ENCODE data around the gene SPAG4.

GRCh38 chr20:35660122-35660937 is 44.7 kb downstream of the SPAG4 start:
- TF ChIP-seq, protein P1, sequence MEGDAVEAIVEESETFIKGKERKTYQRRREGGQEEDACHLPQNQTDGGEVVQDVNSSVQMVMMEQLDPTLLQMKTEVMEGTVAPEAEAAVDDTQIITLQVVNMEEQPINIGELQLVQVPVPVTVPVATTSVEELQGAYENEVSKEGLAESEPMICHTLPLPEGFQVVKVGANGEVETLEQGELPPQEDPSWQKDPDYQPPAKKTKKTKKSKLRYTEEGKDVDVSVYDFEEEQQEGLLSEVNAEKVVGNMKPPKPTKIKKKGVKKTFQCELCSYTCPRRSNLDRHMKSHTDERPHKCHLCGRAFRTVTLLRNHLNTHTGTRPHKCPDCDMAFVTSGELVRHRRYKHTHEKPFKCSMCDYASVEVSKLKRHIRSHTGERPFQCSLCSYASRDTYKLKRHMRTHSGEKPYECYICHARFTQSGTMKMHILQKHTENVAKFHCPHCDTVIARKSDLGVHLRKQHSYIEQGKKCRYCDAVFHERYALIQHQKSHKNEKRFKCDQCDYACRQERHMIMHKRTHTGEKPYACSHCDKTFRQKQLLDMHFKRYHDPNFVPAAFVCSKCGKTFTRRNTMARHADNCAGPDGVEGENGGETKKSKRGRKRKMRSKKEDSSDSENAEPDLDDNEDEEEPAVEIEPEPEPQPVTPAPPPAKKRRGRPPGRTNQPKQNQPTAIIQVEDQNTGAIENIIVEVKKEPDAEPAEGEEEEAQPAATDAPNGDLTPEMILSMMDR (optimal IDR thresholded peaks at IDR 0.05 in 1 of 3, IDR thresholded peaks at IDR 0.05 in 1 of 3, conservative IDR thresholded peaks at IDR 0.05 in 1 of 3; ENCODE audit: extremely low read depth in 1 of 3, insufficient read depth in 2 of 3, low read length in 3 of 3): no peak
- no peak for TF ChIP-seq EZH2 (IDR thresholded peaks at IDR 0.05; ENCODE audit: low read length)
